GM12892 (cell line): Measurements from ENCODE around the gene DGKB.

Experiments
- POLR2A ChIP-seq: IDR thresholded peaks from 2 replicates; pipeline ENCODE4 v1.6.1; 2011; ENCODE audit warnings: low read depth, low read length, control low read depth
- POLR2AphosphoS5 ChIP-seq: IDR thresholded peaks from 2 replicates; pipeline ENCODE4 v1.6.1; 2011; ENCODE audit warnings: low read depth, low read length, control low read depth
- TAF1 ChIP-seq: IDR thresholded peaks from 2 replicates; pipeline ENCODE4 v1.6.1; 2011; ENCODE audit warnings: low read depth, mild to moderate bottlenecking, control low read depth, low read length, borderline replicate concordance

- no peak for TF ChIP-seq POLR2A
- TF ChIP-seq POLR2AphosphoS5 = no peak
- TF ChIP-seq TAF1 = no peak
These were observed 154.8 kb downstream of the DGKB start for GRCh38 chr7:14747701-14748100.
